ENCODE measurements around the gene TGFA.

The TGFA gene

DNA sequence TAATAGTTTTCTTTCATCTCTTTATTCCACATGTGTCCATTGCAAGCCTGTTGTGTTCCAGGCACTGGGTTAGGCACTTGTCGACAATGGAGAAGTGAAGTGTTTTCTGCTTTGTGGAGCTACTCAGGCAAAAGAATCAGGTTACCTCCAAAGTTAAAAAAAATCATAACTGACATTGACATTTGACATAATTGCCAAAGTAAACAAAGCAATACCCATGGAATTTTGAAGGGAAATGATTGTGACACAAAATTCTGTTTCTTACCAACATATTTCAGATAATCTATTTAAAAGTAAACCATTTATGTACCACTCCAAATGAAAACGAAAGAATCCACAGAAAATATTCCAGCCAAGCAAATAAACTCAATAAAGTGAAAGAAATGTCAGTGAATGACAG is 6.4 kb upstream of the TGFA start:
- DNase-seq (ENCODE audit: low spot score): no peak
- H2BK120ac ChIP-seq (ENCODE audit: low read depth, low read length): no peak overlapping the region
- no CpG with 5 or more reads among the region's 2 CpGs for WGBS, 2 donors (ENCODE audit: extremely low coverage in 2 of 2, insufficient read length in 2 of 2, insufficient replicate concordance in 1 of 2)
- no peak overlapping the region for H2BK15ac ChIP-seq (ENCODE audit: low read length)
- H2AFZ ChIP-seq (ENCODE audit: low read length): no peak overlapping the region
- no peak overlapping the region for H3K4me2 ChIP-seq (ENCODE audit: insufficient read depth, low read length, poor library complexity, severe bottlenecking)
- no peak overlapping the region for H4K91ac ChIP-seq (ENCODE audit: low read depth, low read length, poor library complexity)
- H3K79me1 ChIP-seq (ENCODE audit: low read depth, low read length): no peaks in the 10 kb centered on the region
- H3K18ac ChIP-seq (ENCODE audit: low read length): no peak overlapping the region
- no peak overlapping the region for H3K4ac ChIP-seq (ENCODE audit: low read length)
- peaks cover 0 to 35% (median 2%) of the 10 kb centered on the region in 3 experiments for H3K27me3 ChIP-seq (ENCODE audit: control insufficient read depth in 3 of 3, insufficient read depth in 3 of 3, low read depth in 1 of 3, low read length in 3 of 3)
- no peak overlapping the region for H2BK5ac ChIP-seq (ENCODE audit: low read length)
- H4K8ac ChIP-seq (ENCODE audit: low read depth, low read length): no peak overlapping the region
- H2BK12ac ChIP-seq (ENCODE audit: low read length): no peak overlapping the region
- no peak overlapping the region for H3K27ac ChIP-seq (replicated peaks; ENCODE audit: low read length)
- no peak overlapping the region for H2AK5ac ChIP-seq (ENCODE audit: low read depth, low read length)
- no peak overlapping the region for H3K9ac ChIP-seq (ENCODE audit: low read depth, low read length, poor library complexity)
- no peak overlapping the region for H3K4me3 ChIP-seq (ENCODE audit: low read length in 2 of 2)
- peaks cover 0 to 6% of the 10 kb centered on the region in 2 donors for H3K4me1 ChIP-seq (ENCODE audit: control insufficient read depth in 2 of 2, insufficient read depth in 1 of 2, low read depth in 1 of 2, low read length in 2 of 2)
- no peaks in the 10 kb centered on the region for H3K9me3 ChIP-seq (replicated peaks in 1 of 2; ENCODE audit: control insufficient read depth in 2 of 2, insufficient read depth in 1 of 2, low read depth in 1 of 2, low read length in 2 of 2)
- H3K14ac ChIP-seq (ENCODE audit: low read length): no peak overlapping the region
- no peaks in the 10 kb centered on the region for H3K36me3 ChIP-seq (replicated peaks in 1 of 2; ENCODE audit: control insufficient read depth in 2 of 2, insufficient read depth in 2 of 2, low read length in 2 of 2)
- H3K23ac ChIP-seq (ENCODE audit: low read depth, low read length, poor library complexity): no peak overlapping the region

DNA sequence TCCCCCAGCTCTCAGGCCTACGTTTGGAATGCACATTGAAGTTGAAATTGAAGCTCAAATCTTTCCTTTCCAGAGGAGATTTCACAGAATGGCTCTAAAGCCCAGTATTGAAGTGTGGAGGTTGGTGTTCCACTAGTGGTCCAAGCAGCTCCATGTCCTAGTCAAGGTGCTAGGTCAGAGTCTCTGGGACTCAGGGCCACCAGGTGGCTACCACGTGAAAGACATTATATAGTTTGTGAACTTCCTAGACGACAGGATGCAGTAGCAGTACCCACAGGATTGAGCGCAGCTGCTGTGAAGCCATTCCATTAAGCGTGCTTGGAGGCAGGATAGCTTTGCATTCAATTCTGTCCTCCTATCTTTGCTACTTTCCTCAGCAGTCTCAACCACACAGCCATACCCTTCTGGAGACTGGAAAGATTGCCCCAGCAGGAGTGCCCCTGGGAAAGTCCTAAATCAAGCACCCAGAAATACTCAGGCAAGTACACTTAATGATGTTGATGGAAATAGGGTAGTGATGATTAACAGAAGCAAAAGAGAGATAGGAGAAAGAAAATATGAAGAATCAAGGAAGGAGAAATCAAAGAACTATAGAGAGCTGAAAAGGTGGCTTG is 4.7 kb upstream of the TGFA start:
- Histone ChIP-seq H2BK5ac (ENCODE audit: low read length) (no peak overlapping the region), H3K4me3 (ENCODE audit: low read length in 2 of 2) (no peak overlapping the region), H2BK120ac (ENCODE audit: low read depth, low read length) (no peak overlapping the region), H2AFZ (ENCODE audit: low read length) (no peak overlapping the region), H3K18ac (ENCODE audit: low read length) (no peak overlapping the region), H2BK12ac (ENCODE audit: low read length) (no peak overlapping the region), H3K36me3 (replicated peaks in 1 of 2; ENCODE audit: control insufficient read depth in 2 of 2, insufficient read depth in 2 of 2, low read length in 2 of 2) (no peaks in the 10 kb centered on the region), H2AK5ac (ENCODE audit: low read depth, low read length) (no peak overlapping the region), H2BK15ac (ENCODE audit: low read length) (no peak overlapping the region), H3K9me3 (replicated peaks in 1 of 2; ENCODE audit: control insufficient read depth in 2 of 2, insufficient read depth in 1 of 2, low read depth in 1 of 2, low read length in 2 of 2) (no peaks in the 10 kb centered on the region), H4K8ac (ENCODE audit: low read depth, low read length) (no peak overlapping the region), H3K14ac (ENCODE audit: low read length) (no peak overlapping the region), H3K4ac (ENCODE audit: low read length) (no peak overlapping the region), H3K79me1 (ENCODE audit: low read depth, low read length) (no peaks in the 10 kb centered on the region), H3K4me1 (ENCODE audit: control insufficient read depth in 2 of 2, insufficient read depth in 1 of 2, low read depth in 1 of 2, low read length in 2 of 2) (peaks cover 0 to 4% of the 10 kb centered on the region in 2 donors), H3K23ac (ENCODE audit: low read depth, low read length, poor library complexity) (no peak overlapping the region), H3K27me3 (ENCODE audit: control insufficient read depth in 3 of 3, insufficient read depth in 3 of 3, low read depth in 1 of 3, low read length in 3 of 3) (peaks cover under 1 to 39% (median 6%) of the 10 kb centered on the region in 3 experiments), H3K9ac (ENCODE audit: low read depth, low read length, poor library complexity) (no peak overlapping the region), H4K91ac (ENCODE audit: low read depth, low read length, poor library complexity) (no peak overlapping the region), H3K4me2 (ENCODE audit: insufficient read depth, low read length, poor library complexity, severe bottlenecking) (no peak overlapping the region), H3K27ac (replicated peaks; ENCODE audit: low read length) (no peak overlapping the region)
- DNase-seq (ENCODE audit: low spot score): no peak
- WGBS, 2 donors (ENCODE audit: extremely low coverage in 2 of 2, insufficient read length in 2 of 2, insufficient replicate concordance in 1 of 2): no CpG with 5 or more reads among the region's 5 CpGs

DNA sequence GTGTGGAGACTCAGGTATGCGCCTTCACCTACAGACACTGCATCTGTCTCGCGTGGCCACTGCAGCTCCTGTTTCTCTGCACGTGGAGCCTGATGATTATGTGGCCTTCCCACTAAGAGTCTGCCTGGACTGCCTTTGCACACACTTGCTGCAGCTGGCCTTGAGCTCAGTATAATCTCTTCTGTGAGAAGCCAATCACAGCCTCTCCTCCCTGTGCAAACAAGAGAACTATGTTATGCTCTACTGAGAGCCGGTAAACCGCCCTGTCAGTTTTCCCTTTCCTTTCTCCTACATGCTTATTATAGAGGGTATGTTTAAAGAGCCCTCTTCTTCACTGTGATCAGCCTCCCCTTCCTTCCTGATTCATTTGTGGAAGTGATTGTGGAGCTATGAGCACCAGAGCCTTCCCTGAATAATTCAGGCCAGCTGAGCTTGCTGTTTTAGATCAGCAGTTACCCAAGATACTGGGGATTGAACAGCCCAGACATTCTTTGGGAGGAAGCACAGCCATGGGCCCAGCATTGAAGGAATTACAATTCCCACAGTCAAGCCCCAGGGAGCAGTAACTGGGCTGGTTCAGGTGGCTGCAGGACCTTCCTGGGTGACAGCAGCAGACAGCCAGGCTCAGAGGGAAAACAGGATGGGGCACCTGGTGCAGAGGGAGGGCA is 3.7 kb upstream of the TGFA start:
- Histone ChIP-seq H3K4me2 (ENCODE audit: insufficient read depth, low read length, poor library complexity, severe bottlenecking) (no peak overlapping the region), H3K4ac (ENCODE audit: low read length) (no peak overlapping the region), H2AK5ac (ENCODE audit: low read depth, low read length) (no peak overlapping the region), H3K36me3 (replicated peaks in 1 of 2; ENCODE audit: control insufficient read depth in 2 of 2, insufficient read depth in 2 of 2, low read length in 2 of 2) (no peaks in the 10 kb centered on the region), H3K4me1 (ENCODE audit: control insufficient read depth in 2 of 2, insufficient read depth in 1 of 2, low read depth in 1 of 2, low read length in 2 of 2) (peaks cover 0 to 12% of the 10 kb centered on the region in 2 donors), H3K9ac (ENCODE audit: low read depth, low read length, poor library complexity) (no peak overlapping the region), H3K18ac (ENCODE audit: low read length) (peak overlapping the region; percentile 15), H2BK5ac (ENCODE audit: low read length) (no peak overlapping the region), H3K23ac (ENCODE audit: low read depth, low read length, poor library complexity) (no peak overlapping the region), H2BK12ac (ENCODE audit: low read length) (no peak overlapping the region), H3K14ac (ENCODE audit: low read length) (no peak overlapping the region), H3K79me1 (ENCODE audit: low read depth, low read length) (no peaks in the 10 kb centered on the region), H2BK15ac (ENCODE audit: low read length) (no peak overlapping the region), H3K27me3 (ENCODE audit: control insufficient read depth in 3 of 3, insufficient read depth in 3 of 3, low read depth in 1 of 3, low read length in 3 of 3) (peaks cover 10 to 49% (median 16%) of the 10 kb centered on the region in 3 experiments), H3K9me3 (replicated peaks in 1 of 2; ENCODE audit: control insufficient read depth in 2 of 2, insufficient read depth in 1 of 2, low read depth in 1 of 2, low read length in 2 of 2) (no peaks in the 10 kb centered on the region), H3K27ac (replicated peaks; ENCODE audit: low read length) (no peak overlapping the region), H3K4me3 (ENCODE audit: low read length in 2 of 2) (no peak overlapping the region), H2AFZ (ENCODE audit: low read length) (no peak overlapping the region), H4K8ac (ENCODE audit: low read depth, low read length) (no peak overlapping the region), H4K91ac (ENCODE audit: low read depth, low read length, poor library complexity) (no peak overlapping the region), H2BK120ac (ENCODE audit: low read depth, low read length) (no peak overlapping the region)
- no peak for DNase-seq (ENCODE audit: low spot score)
- no CpG with 5 or more reads among the region's 6 CpGs for WGBS, 2 donors (ENCODE audit: extremely low coverage in 2 of 2, insufficient read length in 2 of 2, insufficient replicate concordance in 1 of 2)

DNA sequence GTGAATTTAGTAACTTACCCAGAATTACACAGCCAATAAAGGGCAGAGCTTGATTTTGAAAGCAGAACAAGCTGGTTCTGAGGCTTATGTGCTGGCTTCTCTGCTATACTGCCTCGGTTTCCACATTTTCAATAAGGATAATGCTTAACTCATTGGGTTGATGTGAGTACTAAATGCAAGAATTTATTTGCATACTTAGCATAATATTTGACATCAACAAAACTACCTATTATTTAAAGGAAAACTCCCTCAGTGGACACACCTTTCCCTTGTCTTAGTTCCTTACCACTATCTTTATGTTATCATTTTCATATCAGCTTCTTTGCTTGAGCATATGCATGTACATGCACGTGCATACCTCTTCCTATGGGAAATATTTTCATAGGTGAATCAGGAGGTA is 3.0 kb upstream of the TGFA start:
- no peaks in the 10 kb centered on the region for H3K9me3 ChIP-seq (replicated peaks in 1 of 2; ENCODE audit: control insufficient read depth in 2 of 2, insufficient read depth in 1 of 2, low read depth in 1 of 2, low read length in 2 of 2)
- H3K4me2 ChIP-seq (ENCODE audit: insufficient read depth, low read length, poor library complexity, severe bottlenecking): no peak overlapping the region
- H3K27me3 ChIP-seq (ENCODE audit: control insufficient read depth in 3 of 3, insufficient read depth in 3 of 3, low read depth in 1 of 3, low read length in 3 of 3): peaks cover 10 to 52% (median 23%) of the 10 kb centered on the region in 3 experiments
- no peak overlapping the region for H3K4me3 ChIP-seq (ENCODE audit: low read length in 2 of 2)
- DNase-seq (ENCODE audit: low spot score): no peak
- no peak overlapping the region for H3K18ac ChIP-seq (ENCODE audit: low read length)
- H3K23ac ChIP-seq (ENCODE audit: low read depth, low read length, poor library complexity): no peak overlapping the region
- H2BK120ac ChIP-seq (ENCODE audit: low read depth, low read length): no peak overlapping the region
- H3K14ac ChIP-seq (ENCODE audit: low read length): no peak overlapping the region
- peaks cover 0 to 12% of the 10 kb centered on the region in 2 donors for H3K4me1 ChIP-seq (ENCODE audit: control insufficient read depth in 2 of 2, insufficient read depth in 1 of 2, low read depth in 1 of 2, low read length in 2 of 2)
- no peaks in the 10 kb centered on the region for H3K79me1 ChIP-seq (ENCODE audit: low read depth, low read length)
- H3K36me3 ChIP-seq (replicated peaks in 1 of 2; ENCODE audit: control insufficient read depth in 2 of 2, insufficient read depth in 2 of 2, low read length in 2 of 2): no peaks in the 10 kb centered on the region
- H2AK5ac ChIP-seq (ENCODE audit: low read depth, low read length): no peak overlapping the region
- H3K4ac ChIP-seq (ENCODE audit: low read length): no peak overlapping the region
- no peak overlapping the region for H3K27ac ChIP-seq (replicated peaks; ENCODE audit: low read length)
- H2BK12ac ChIP-seq (ENCODE audit: low read length): no peak overlapping the region
- no peak overlapping the region for H2BK15ac ChIP-seq (ENCODE audit: low read length)
- H4K91ac ChIP-seq (ENCODE audit: low read depth, low read length, poor library complexity): no peak overlapping the region
- no peak overlapping the region for H2AFZ ChIP-seq (ENCODE audit: low read length)
- H2BK5ac ChIP-seq (ENCODE audit: low read length): no peak overlapping the region
- no peak overlapping the region for H3K9ac ChIP-seq (ENCODE audit: low read depth, low read length, poor library complexity)
- WGBS, 2 donors (ENCODE audit: extremely low coverage in 2 of 2, insufficient read length in 2 of 2, insufficient replicate concordance in 1 of 2): no CpG with 5 or more reads among the region's 2 CpGs
- H4K8ac ChIP-seq (ENCODE audit: low read depth, low read length): no peak overlapping the region
